ENCODE data around the gene CCDC170. TPM values are rescaled to one million over a fixed set of nuclear protein-coding genes. Genes with fewer than 3 reads are reported as not detected.

Gene CCDC170
- total RNA-seq, 4 donors from 2014 or later = 1.5 to 6.2 (median 5.2) TPM; not detected in 1

DNA sequence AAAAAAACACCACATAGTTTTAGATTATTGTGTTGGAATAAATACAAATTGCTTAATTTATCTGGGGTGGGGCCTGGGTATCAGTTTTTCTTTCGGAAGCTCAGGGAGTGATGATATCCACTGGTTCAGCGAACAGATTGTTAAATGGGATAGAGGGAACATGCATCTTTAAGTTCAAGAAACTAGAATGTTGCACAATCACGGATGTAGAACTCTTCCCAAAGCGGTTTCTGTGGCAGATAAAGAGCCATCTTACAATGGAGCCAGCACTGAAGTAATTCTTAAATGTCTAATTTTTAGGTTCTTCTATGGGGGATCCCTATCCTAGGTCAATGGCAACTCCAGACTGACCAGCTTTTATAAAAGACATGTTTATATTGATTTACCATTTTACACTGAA is 32.1 kb upstream of the CCDC170 start:
- in situ Hi-C loops (cut with MboI; ENCODE audit: low pct_ligation_motif_present in 1 of 4, low pct_unique_long_range_greater_than_20kb in 1 of 4, low sequenced_read_pairs in 3 of 4) = no loop called here
- 85 to 94% methylated on average over 4 of the region's 4 CpGs for WGBS, 2 donors (ENCODE audit: low coverage in 1 of 2)

DNA sequence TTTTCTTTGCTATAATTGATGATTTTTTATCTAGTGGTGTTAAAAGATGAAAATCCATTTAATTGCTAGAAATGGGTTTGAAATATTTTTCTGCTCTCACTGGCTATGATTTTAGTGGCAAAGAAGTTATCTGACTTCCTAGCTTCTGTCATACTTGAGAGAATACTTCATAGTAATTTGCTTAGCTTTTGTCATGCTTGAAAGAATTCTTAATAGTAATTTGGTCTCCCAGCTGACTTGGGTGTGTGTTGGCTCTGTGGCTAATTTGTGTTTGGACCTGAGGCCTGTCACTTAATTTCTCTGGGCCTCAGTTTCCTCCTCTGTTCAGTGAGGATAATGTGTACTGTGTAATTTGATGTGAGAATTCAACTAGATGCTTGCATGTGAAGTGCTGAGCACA is 29.1 kb upstream of the CCDC170 start:
- no peaks in the 10 kb centered on the region for H3K9me3 ChIP-seq
- H3K27ac ChIP-seq = no peak overlapping the region
- H3K4me3 ChIP-seq = no peak overlapping the region
- intact Hi-C loops (cut with DNase I; ENCODE audit: low total_unique reads) (no loop called here), in situ Hi-C loops (cut with MboI; ENCODE audit: low pct_ligation_motif_present in 1 of 4, low pct_unique_long_range_greater_than_20kb in 1 of 4, low sequenced_read_pairs in 3 of 4) (no loop called here)
- no peaks in the 10 kb centered on the region for H3K27me3 ChIP-seq
- no peaks in the 10 kb centered on the region for H3K4me1 ChIP-seq
- H3K36me3 ChIP-seq = peaks cover 0 to 11% (median 0%) of the 10 kb centered on the region in 4 donors
- no peak for DNase-seq
- no peak for TF ChIP-seq CTCF (IDR thresholded peaks at IDR 0.05)
- TF ChIP-seq POLR2AphosphoS5 (IDR thresholded peaks at IDR 0.05) = no peak
- no peak for TF ChIP-seq POLR2A (IDR thresholded peaks at IDR 0.05)
- TF ChIP-seq EP300 (IDR thresholded peaks at IDR 0.05; ENCODE audit: low read depth) = no peak

More for the DNA sequence above, 32.1 kb upstream of the CCDC170 start:
- no peak for TF ChIP-seq EP300 (IDR thresholded peaks at IDR 0.05; ENCODE audit: low read depth)
- TF ChIP-seq POLR2A (IDR thresholded peaks at IDR 0.05) = no peak
- TF ChIP-seq CTCF (IDR thresholded peaks at IDR 0.05) = no peak
- TF ChIP-seq POLR2AphosphoS5 (IDR thresholded peaks at IDR 0.05) = no peak
- Histone ChIP-seq H3K4me3 (no peak overlapping the region), H3K4me1 (no peaks in the 10 kb centered on the region), H3K9me3 (no peaks in the 10 kb centered on the region), H3K36me3 (peaks cover 0 to 28% (median 8%) of the 10 kb centered on the region in 4 donors), H3K27me3 (no peaks in the 10 kb centered on the region), H3K27ac (no peak overlapping the region)
- DNase-seq = no peak
- intact Hi-C loops (cut with DNase I; ENCODE audit: low total_unique reads) = no loop called here

DNA sequence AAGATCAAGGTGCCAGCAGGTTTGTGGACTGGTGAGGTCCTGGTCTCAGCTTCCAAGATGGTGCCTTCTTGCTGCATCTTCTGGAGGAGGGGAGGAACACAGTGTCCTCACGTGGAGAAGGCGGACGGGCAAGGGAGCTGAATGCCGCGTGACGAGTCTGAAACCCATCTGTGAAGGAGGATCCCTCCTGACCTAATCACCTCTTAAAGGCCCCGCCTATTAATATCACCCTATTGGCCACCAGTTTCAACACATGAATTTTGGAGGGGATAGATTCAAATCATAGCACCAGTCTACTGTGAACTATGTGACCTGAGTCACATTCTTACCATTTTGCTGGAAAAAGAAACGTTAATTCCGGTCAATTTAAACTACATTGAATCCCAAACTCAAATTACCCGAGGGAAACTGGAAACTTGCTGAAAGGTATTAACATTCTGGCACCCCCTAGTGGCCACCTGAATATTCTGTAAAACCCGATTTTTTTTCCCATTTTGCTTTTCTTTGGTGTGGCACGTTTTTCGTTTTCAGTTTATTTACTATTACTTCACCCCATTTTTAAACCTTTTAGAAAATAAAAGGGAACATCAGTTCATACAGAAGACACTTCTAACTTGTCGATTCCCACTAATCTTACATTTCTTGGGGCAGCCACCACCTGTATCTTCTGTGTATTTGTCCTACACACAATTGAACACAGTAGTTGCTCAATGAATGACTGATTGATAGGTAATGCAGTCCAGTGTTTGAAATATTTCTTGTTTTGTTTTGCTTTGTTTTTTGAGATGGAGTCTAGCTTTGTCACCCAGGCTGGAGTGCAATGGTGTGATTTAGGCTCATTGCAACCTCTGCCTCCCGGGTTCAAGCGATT is 17.9 kb upstream of the CCDC170 start:
- WGBS, 2 donors (ENCODE audit: low coverage in 1 of 2) = 2 to 36% methylated on average over 7 to 16 of the region's 16 CpGs
- H3K4me1 ChIP-seq = no peaks in the 10 kb centered on the region
- in situ Hi-C loops (cut with MboI; ENCODE audit: low pct_ligation_motif_present in 1 of 4, low pct_unique_long_range_greater_than_20kb in 1 of 4, low sequenced_read_pairs in 3 of 4) = no loop called here
- no peaks in the 10 kb centered on the region for H3K27me3 ChIP-seq
- H3K9me3 ChIP-seq = no peaks in the 10 kb centered on the region
- peak; percentile 30 for DNase-seq
- intact Hi-C loops (cut with DNase I; ENCODE audit: low total_unique reads) = loop anchor here (5.0 to 10.0 kb wide), 2 partner anchors 501 to 589 kb away; no protein-coding TSS in a partner anchor
- H3K4me3 ChIP-seq = no peak overlapping the region
- H3K36me3 ChIP-seq = no peaks in the 10 kb centered on the region
- TF ChIP-seq CTCF (IDR thresholded peaks at IDR 0.05) = peak; percentile 54 to 86 (median 66)
- TF ChIP-seq POLR2A (IDR thresholded peaks at IDR 0.05) = no peak
- no peak for TF ChIP-seq EP300 (IDR thresholded peaks at IDR 0.05; ENCODE audit: low read depth)
- TF ChIP-seq POLR2AphosphoS5 (IDR thresholded peaks at IDR 0.05) = no peak
- no peak overlapping the region for H3K27ac ChIP-seq

- H3K27ac ChIP-seq = no peak overlapping the region
- no peaks in the 10 kb centered on the region for H3K36me3 ChIP-seq
- peaks cover 0 to 7% (median 0%) of the 10 kb centered on the region in 4 donors for H3K4me1 ChIP-seq
- in situ Hi-C loops (cut with MboI; ENCODE audit: low pct_ligation_motif_present in 1 of 4, low pct_unique_long_range_greater_than_20kb in 1 of 4, low sequenced_read_pairs in 3 of 4) (no loop called here), intact Hi-C loops (cut with DNase I; ENCODE audit: low total_unique reads) (loop anchor here (5.0 to 10.0 kb wide), 2 partner anchors 503 to 590 kb away; no protein-coding TSS in a partner anchor)
- 92 to 95% methylated on average over 12 of the region's 12 CpGs for WGBS, 2 donors (ENCODE audit: low coverage in 1 of 2)
- no peak overlapping the region for H3K4me3 ChIP-seq
- no peaks in the 10 kb centered on the region for H3K27me3 ChIP-seq
- no peak for DNase-seq
- no peaks in the 10 kb centered on the region for H3K9me3 ChIP-seq
- TF ChIP-seq POLR2A (IDR thresholded peaks at IDR 0.05) (no peak), CTCF (IDR thresholded peaks at IDR 0.05) (no peak), POLR2AphosphoS5 (IDR thresholded peaks at IDR 0.05) (no peak), EP300 (IDR thresholded peaks at IDR 0.05; ENCODE audit: low read depth) (no peak)
Observed at GRCh38 chr6:151477726-151478125, 16.1 kb upstream of the CCDC170 start.
